NCI-H187 treated with DMSO at 0.1 percent for 48 hours (cell line): Measurements from ENCODE around the gene MARS2.
"Not testable (repeated sequence)": the region's sequence is repeated elsewhere in the genome, so short reads cannot be mapped to it uniquely, and the experiment has no call there.

Experiments
- DNase-seq: peaks from one replicate; lab custom pipeline; 2025; lab: John Stamatoyannopoulos, UW

Gene MARS2

GRCh38 chr2:197706839-197707207 lies 1.7 kb downstream of the MARS2 start:
- no peak for DNase-seq

- no peak for DNase-seq
Observed at GRCh38 chr2:197707316-197708213, 2.4 kb downstream of the MARS2 start.

GRCh38 chr2:197708331-197708730 lies 3.2 kb downstream of the MARS2 start:
- no peak for DNase-seq

GRCh38 chr2:197709140-197709539 lies 4.0 kb downstream of the MARS2 start:
- not testable (repeated sequence) for DNase-seq

- no peak for DNase-seq
Observed at GRCh38 chr2:197710424-197711042, 5.4 kb downstream of the MARS2 start.

- DNase-seq: no peak
Observed at GRCh38 chr2:197711578-197711977, 6.4 kb downstream of the MARS2 start.

- no peak for DNase-seq
Observed at GRCh38 chr2:197713271-197713670, 8.1 kb downstream of the MARS2 start.

- no peak for DNase-seq
Observed at GRCh38 chr2:197717863-197718262, 12.7 kb downstream of the MARS2 start.

GRCh38 chr2:197727011-197727410 lies 21.8 kb downstream of the MARS2 start:
- DNase-seq: no peak

- not testable (repeated sequence) for DNase-seq
Observed at GRCh38 chr2:197728555-197729544, 23.7 kb downstream of the MARS2 start.

- no peak for DNase-seq
Observed at GRCh38 chr2:197740200-197740599, 35.0 kb downstream of the MARS2 start.
